ENCODE measurements around the gene KCNQ1. TPM values are rescaled to one million over a fixed set of nuclear protein-coding genes. Genes with fewer than 3 reads are reported as not detected.

The KCNQ1 gene
- total RNA-seq, 1 donor from 2014 or later: 4.8 TPM

DNA sequence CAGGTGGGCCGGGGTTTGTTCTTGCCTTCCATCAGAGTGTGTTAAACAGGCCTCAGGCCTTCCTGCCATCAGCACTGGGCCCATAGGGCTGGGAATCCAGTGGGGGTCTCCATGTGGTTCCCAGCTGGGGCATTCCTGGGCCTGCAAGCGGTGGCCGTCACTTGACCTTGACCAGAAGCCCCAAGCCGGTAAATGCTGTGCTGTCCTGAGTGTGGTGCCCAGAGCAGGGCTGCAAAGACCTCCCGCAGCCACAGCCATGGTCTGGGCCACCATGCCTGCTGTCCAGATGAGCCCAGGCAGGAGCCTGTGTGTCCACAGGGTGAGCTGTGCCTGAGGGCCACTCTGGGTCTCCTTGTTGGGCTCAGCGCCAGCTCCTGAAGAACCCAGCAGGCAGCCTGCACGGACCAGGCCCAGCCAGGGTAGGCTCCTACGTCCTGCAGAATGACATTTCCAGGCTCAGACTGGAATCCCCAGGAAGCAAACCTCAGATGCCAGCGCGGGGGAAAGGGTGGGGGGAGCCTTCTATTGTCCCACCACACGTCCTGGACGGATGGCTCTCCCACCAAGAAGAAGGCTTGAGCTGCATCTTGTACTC lies 137.6 kb downstream of the KCNQ1 start:
- Mint-ChIP-seq H3K9me3 (no peaks in the 10 kb centered on the region), H3K4me1 (ENCODE audit: unreplicated experiment) (no peaks in the 10 kb centered on the region), H3K36me3 (no peaks in the 10 kb centered on the region), H3K27ac (no peak overlapping the region), H3K27me3 (no peaks in the 10 kb centered on the region), H3K4me3 (no peak overlapping the region)
- no peak for TF ChIP-seq CTCF (conservative IDR thresholded peaks at IDR 0.05)
- DNase-seq (ENCODE audit: extremely low spot score, unreplicated experiment): peak; percentile 65

DNA sequence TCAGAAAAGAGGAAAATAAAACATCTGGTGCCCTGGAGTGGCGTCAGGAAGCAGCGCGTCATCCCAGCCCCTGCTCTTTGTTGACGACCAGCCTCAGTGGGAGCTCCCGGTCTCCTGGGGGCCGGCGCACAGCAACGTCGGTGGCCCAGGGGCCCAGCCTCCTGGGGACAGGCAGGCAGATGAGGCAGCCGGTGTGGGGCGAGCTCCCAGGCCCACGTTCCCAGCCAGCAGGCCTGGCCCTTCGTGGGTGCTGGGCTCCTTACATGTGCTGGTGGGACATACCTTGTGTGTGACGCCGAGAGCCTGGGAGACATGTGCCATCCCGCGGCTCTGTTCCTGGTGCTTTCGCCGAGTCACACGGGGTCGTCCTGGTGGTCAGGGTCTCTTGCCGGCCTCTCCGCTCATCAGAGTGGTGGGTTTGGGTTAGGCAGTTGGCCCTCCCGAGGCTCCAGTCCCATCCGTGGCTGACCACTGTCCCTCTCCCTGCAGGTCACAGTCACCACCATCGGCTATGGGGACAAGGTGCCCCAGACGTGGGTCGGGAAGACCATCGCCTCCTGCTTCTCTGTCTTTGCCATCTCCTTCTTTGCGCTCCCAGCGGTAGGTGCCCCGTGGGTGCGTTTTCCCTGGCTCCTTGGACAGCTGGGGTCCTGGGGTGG lies 138.3 kb downstream of the KCNQ1 start:
- DNase-seq (ENCODE audit: extremely low spot score, unreplicated experiment): peak; percentile 64
- TF ChIP-seq CTCF (conservative IDR thresholded peaks at IDR 0.05): no peak
- no peaks in the 10 kb centered on the region for H3K27me3 Mint-ChIP-seq

DNA sequence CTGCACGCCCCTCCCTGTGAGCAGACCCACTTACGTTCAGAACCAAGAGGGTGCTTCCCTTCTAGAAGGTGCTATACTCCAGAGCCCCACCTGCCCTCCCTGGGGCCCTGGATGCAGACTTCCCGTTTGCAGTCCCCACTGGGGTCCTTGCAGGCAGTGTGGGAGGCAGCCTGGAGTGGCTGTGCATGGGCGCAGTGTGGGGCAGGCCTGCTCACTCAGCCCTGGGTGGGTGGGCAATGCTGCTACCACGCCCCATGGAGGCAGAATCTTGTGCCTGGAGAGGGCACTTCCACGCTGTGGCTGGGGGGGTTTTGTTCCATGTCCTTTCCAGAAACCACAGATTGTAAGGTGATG lies 138.8 kb downstream of the KCNQ1 start:
- no peaks in the 10 kb centered on the region for H3K36me3 Mint-ChIP-seq
- DNase-seq (ENCODE audit: extremely low spot score, unreplicated experiment): peak; percentile 67
- no peak for TF ChIP-seq CTCF (conservative IDR thresholded peaks at IDR 0.05)
- H3K4me1 Mint-ChIP-seq (ENCODE audit: unreplicated experiment): no peaks in the 10 kb centered on the region
- H3K9me3 Mint-ChIP-seq: no peaks in the 10 kb centered on the region
- H3K27ac Mint-ChIP-seq: no peak overlapping the region
- H3K27me3 Mint-ChIP-seq: no peaks in the 10 kb centered on the region
- no peak overlapping the region for H3K4me3 Mint-ChIP-seq

More for the DNA sequence above, 138.3 kb downstream of the KCNQ1 start:
- Mint-ChIP-seq H3K36me3 (no peaks in the 10 kb centered on the region), H3K4me3 (no peak overlapping the region), H3K4me1 (ENCODE audit: unreplicated experiment) (no peaks in the 10 kb centered on the region), H3K9me3 (no peaks in the 10 kb centered on the region), H3K27ac (no peak overlapping the region)

GRCh38 chr11:2584434-2584811 lies 139.6 kb downstream of the KCNQ1 start:
- H3K4me3 Mint-ChIP-seq: no peak overlapping the region
- no peaks in the 10 kb centered on the region for H3K36me3 Mint-ChIP-seq
- TF ChIP-seq CTCF (conservative IDR thresholded peaks at IDR 0.05): no peak
- H3K4me1 Mint-ChIP-seq (ENCODE audit: unreplicated experiment): no peaks in the 10 kb centered on the region
- no peak for DNase-seq (ENCODE audit: extremely low spot score, unreplicated experiment)
- H3K27me3 Mint-ChIP-seq: no peaks in the 10 kb centered on the region
- H3K27ac Mint-ChIP-seq: no peak overlapping the region
- H3K9me3 Mint-ChIP-seq: no peaks in the 10 kb centered on the region

- DNase-seq (ENCODE audit: extremely low spot score, unreplicated experiment): peak; percentile 62
- Mint-ChIP-seq H3K27me3 (no peaks in the 10 kb centered on the region), H3K4me3 (no peak overlapping the region), H3K27ac (no peak overlapping the region), H3K36me3 (no peaks in the 10 kb centered on the region), H3K4me1 (ENCODE audit: unreplicated experiment) (no peaks in the 10 kb centered on the region), H3K9me3 (no peaks in the 10 kb centered on the region)
- TF ChIP-seq CTCF (conservative IDR thresholded peaks at IDR 0.05): no peak
Measured at GRCh38 chr11:2584812-2585565, 140.2 kb downstream of the KCNQ1 start.

Measured in type B pancreatic cell (in vitro differentiated cells).